Ishikawa (cell line): Measurements from ENCODE around the gene ANKRD34A.

ENCODE experiments used
- CEBPB ChIP-seq: IDR thresholded peaks from 2 replicates; pipeline ENCODE4 v1.6.1; 2012
- EGR1 ChIP-seq: IDR thresholded peaks from 2 replicates; pipeline ENCODE4 v1.6.1; 2012
- EP300 ChIP-seq: IDR thresholded peaks from 2 replicates; pipeline ENCODE4 v1.6.1; 2012; ENCODE audit warnings: borderline replicate concordance
- FOXM1 ChIP-seq: IDR thresholded peaks from 2 replicates; pipeline ENCODE4 v1.6.1; 2012; ENCODE audit warnings: low read depth, borderline replicate concordance
- NFIC ChIP-seq: IDR thresholded peaks from 2 replicates; pipeline ENCODE4 v1.6.1; 2012
- RAD21 ChIP-seq: IDR thresholded peaks from 2 replicates; pipeline ENCODE4 v1.6.1; 2012; ENCODE audit warnings: low read depth
- TAF1 ChIP-seq: IDR thresholded peaks from 2 replicates; pipeline ENCODE4 v1.6.1; 2012; ENCODE audit warnings: low read depth, mild to moderate bottlenecking
- TEAD4 ChIP-seq: IDR thresholded peaks from 2 replicates; pipeline ENCODE4 v1.6.1; 2012
- YY1 ChIP-seq: IDR thresholded peaks from 2 replicates; pipeline ENCODE4 v1.6.1; 2012; ENCODE audit warnings: low read depth
- ZBTB7A ChIP-seq: IDR thresholded peaks from 2 replicates; pipeline ENCODE4 v1.6.1; 2012; ENCODE audit warnings: low read depth

DNA sequence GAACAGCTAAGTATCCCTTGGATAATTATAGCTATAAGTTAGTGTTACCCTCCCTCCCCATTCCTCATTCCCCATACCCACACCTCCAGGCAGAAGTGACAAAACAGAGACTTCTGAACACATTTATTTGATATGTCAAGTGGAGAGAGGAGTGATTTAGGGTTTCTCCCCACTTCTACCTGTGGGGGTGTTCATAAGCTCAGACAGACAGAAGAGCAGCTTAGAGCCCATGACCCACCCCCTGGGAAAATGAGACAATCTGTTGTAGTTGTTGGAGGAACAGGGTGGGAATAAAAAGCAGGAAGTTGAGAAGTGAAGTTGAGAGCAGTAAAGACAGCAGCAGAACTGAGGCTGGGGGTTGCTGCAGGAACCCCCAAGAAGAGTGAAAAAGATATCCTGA is 5.0 kb downstream of the ANKRD34A start:
- no peak for TF ChIP-seq RAD21
- no peak for TF ChIP-seq YY1
- TF ChIP-seq ZBTB7A, result no peak
- TF ChIP-seq TAF1, result no peak
- TF ChIP-seq EP300, result no peak
- no peak for TF ChIP-seq EGR1
- TF ChIP-seq TEAD4, result no peak
- no peak for TF ChIP-seq FOXM1
- no peak for TF ChIP-seq NFIC
- TF ChIP-seq CEBPB, result no peak
